Measurements from ENCODE around the gene TATDN2.

The TATDN2 gene

DNA sequence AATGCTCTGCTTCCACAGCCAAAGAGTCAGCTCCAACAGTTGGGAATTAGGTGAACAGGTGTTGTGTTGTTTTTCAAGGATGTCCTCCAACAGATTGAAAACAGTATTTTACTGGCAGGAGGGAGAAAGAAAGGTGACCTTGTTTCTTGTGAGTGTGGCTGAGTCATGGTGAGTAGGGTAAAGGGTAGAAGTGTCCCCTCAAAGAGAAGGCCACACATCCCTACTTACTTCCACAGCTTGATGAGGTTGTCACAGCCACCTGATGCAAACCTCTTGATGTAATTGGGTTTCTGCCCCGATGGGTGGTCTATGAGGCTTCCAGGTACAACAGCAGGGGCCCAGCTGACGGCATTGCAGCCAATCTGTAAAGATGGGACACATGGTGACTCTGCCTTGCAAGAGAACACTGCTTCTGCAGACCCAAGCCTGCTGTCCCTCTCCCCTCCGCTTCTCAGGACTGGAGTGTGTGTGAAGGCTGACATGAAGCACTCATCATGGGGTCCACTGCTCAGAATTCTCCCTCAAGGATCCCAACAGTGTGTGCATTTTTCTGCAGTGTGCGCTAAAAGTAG, 57.2 kb downstream of the TATDN2 start:
- H3K27me3 ChIP-seq = no peaks in the 10 kb centered on the region
- H3K9me3 ChIP-seq (replicated peaks in 1 of 11) = no peaks in the 10 kb centered on the region
- H4K20me1 ChIP-seq = peaks cover 4 to 78% (median 52%) of the 10 kb centered on the region in 11 experiments; a peak in 19 of 22 replicates
- H3K4me3 ChIP-seq = no peak overlapping the region
- H3K4me1 ChIP-seq = peaks cover 17 to 31% (median 23%) of the 10 kb centered on the region in 10 experiments
- H3K27ac ChIP-seq = peak overlapping the region in 1 of 11 experiments; percentile 5; a peak in 1 of 22 replicates
- no peak overlapping the region for H3K4me2 ChIP-seq
- peaks cover 99 to 100% (median 100%) of the 10 kb centered on the region in 11 experiments for H3K36me3 ChIP-seq
- H3K9ac ChIP-seq = no peak overlapping the region
- no peak for TF ChIP-seq Cebpa-rat (IDR thresholded peaks at IDR 0.05)

DNA sequence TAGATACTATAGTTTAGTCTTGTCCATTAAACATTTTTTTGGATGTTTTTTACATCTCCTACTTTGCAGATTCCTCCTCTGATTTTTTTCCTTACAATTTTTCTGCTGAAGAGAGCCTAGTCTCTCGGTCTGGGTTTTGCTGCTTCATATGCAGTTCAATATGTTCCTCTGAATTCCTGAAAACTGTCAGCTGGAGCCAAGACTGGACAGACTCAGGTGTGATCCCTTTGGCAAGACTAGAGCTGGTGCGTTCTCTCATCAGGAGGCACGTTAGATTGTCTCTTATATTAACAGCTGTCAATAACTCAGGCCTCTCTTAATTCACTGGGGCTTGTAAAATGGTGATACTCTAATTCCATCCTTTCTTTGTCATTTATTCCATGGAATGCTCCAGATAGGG, 57.9 kb downstream of the TATDN2 start:
- TF ChIP-seq Cebpa-rat (IDR thresholded peaks at IDR 0.05) = no peak
- Histone ChIP-seq H3K4me1 (peaks cover 12 to 27% (median 21%) of the 10 kb centered on the region in 10 experiments), H3K36me3 (peaks cover 98 to 100% (median 100%) of the 10 kb centered on the region in 11 experiments), H3K9ac (no peak overlapping the region), H3K9me3 (replicated peaks in 1 of 11) (no peaks in the 10 kb centered on the region), H4K20me1 (peaks cover 4 to 76% (median 52%) of the 10 kb centered on the region in 11 experiments; a peak in 18 of 22 replicates), H3K27ac (no peak overlapping the region), H3K4me2 (no peak overlapping the region), H3K4me3 (no peak overlapping the region), H3K27me3 (no peaks in the 10 kb centered on the region)

DNA sequence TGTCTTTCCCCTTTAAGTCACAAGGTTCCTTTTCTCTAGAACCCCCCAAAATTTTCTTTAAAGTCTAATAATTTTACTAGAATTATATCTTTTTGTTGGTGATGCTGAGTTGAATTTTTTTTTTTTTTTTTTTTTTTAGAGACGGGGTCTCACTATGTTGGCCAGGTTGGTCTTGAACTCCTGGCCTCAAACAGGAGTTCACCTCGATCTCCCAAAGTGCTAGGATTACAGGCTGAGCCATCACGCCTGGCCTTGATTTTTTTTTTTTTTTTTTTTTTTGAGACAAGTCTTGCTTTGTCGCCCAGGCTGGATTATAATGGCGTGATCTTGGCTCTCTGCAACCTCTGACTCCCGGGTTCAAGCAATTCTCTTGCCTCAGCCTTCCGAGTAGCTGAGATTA, 60.4 kb downstream of the TATDN2 start:
- peaks cover 98 to 100% (median 100%) of the 10 kb centered on the region in 11 experiments for H3K36me3 ChIP-seq
- no peak for TF ChIP-seq Cebpa-rat (IDR thresholded peaks at IDR 0.05)

DNA sequence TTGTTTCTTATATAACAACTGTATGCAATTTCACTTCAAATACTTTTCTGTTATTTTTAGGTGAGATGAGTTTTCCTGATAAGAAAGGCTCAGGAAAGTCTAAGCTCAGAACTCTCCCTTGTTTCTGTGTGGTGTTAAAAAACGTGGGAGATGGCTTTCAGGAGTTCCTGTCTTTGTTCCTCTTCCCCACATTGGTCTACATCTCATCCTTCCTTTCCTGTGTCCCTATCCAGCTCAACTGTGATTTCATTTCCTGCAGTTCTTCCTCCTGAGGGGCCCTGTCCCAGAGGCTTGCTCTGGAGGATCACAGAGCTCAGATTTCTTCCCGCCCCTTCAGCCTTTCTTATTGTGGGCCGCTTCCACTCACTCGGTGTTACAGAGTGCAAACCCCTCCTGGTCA, 61.5 kb downstream of the TATDN2 start:
- peaks cover 4 to 75% (median 55%) of the 10 kb centered on the region in 11 experiments; a peak in 20 of 22 replicates for H4K20me1 ChIP-seq
- H3K4me3 ChIP-seq = no peak overlapping the region
- H3K27me3 ChIP-seq = no peaks in the 10 kb centered on the region
- peak overlapping the region in 10 of 11 experiments; percentile 11 to 76 (median 52); a peak in 18 of 22 replicates for H3K4me2 ChIP-seq
- peak overlapping the region in 9 of 11 experiments; percentile 24 to 56 (median 43); a peak in 15 of 22 replicates for H3K27ac ChIP-seq
- H3K9me3 ChIP-seq (replicated peaks in 1 of 11) = no peaks in the 10 kb centered on the region
- H3K4me1 ChIP-seq = peaks cover 7 to 22% (median 17%) of the 10 kb centered on the region in 10 experiments
- H3K36me3 ChIP-seq = peaks cover 98 to 100% (median 100%) of the 10 kb centered on the region in 11 experiments
- TF ChIP-seq Cebpa-rat (IDR thresholded peaks at IDR 0.05) = no peak
- H3K9ac ChIP-seq = peak overlapping the region in 10 of 11 experiments; percentile 10 to 65 (median 42); a peak in 14 of 22 replicates

More for the DNA sequence above, 60.4 kb downstream of the TATDN2 start:
- Histone ChIP-seq H3K4me2 (peak overlapping the region in 2 of 11 experiments; percentile 56 to 76; a peak in 1 of 22 replicates), H3K27me3 (no peaks in the 10 kb centered on the region), H3K4me1 (peaks cover 7 to 22% (median 17%) of the 10 kb centered on the region in 10 experiments), H4K20me1 (peaks cover 4 to 76% (median 57%) of the 10 kb centered on the region in 11 experiments; a peak in 20 of 22 replicates), H3K9me3 (replicated peaks in 1 of 11) (no peaks in the 10 kb centered on the region), H3K27ac (no peak overlapping the region), H3K4me3 (no peak overlapping the region), H3K9ac (no peak overlapping the region)

GRCh38 chr3:10310578-10310977, 62.3 kb downstream of the TATDN2 start:
- peaks cover 4 to 74% (median 51%) of the 10 kb centered on the region in 11 experiments; a peak in 20 of 22 replicates for H4K20me1 ChIP-seq
- H3K36me3 ChIP-seq = peaks cover 97 to 100% (median 98%) of the 10 kb centered on the region in 11 experiments
- H3K4me3 ChIP-seq = no peak overlapping the region
- peak overlapping the region in 4 of 11 experiments; percentile 65 to 76 (median 66); a peak in 5 of 22 replicates for H3K4me2 ChIP-seq
- no peaks in the 10 kb centered on the region for H3K27me3 ChIP-seq
- H3K9ac ChIP-seq = peak overlapping the region in 2 of 11 experiments; percentile 47 to 52; a peak in 2 of 22 replicates
- no peak for TF ChIP-seq Cebpa-rat (IDR thresholded peaks at IDR 0.05)
- peak overlapping the region in 4 of 11 experiments; percentile 12 to 56 (median 40); a peak in 5 of 22 replicates for H3K27ac ChIP-seq
- H3K9me3 ChIP-seq (replicated peaks in 1 of 11) = no peaks in the 10 kb centered on the region
- H3K4me1 ChIP-seq = peaks cover 7 to 22% (median 17%) of the 10 kb centered on the region in 10 experiments

DNA sequence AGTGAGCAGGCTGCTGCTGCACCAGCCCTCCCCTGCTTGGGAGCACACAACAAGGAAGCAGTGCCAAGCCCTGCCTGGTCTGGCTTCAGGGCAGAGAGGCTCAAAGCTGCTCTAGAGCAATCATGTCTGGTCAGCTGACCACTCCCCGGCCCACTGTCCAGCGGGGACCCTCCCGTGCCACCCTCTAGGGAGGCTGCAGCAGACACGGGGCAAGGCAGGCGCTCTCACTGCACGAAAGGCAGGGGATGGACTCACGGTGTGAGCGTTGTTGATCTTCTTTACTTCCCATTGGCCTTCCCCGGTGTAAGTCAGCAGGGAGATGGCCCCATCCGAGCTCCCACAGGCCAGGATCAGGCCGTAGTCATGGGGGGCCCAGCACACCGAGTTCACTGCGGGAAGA, 63.5 kb downstream of the TATDN2 start:
- Histone ChIP-seq H3K4me2 (no peak overlapping the region), H3K9me3 (replicated peaks in 1 of 11) (no peaks in the 10 kb centered on the region), H3K9ac (no peak overlapping the region), H3K4me3 (no peak overlapping the region), H3K36me3 (peaks cover 97 to 100% (median 98%) of the 10 kb centered on the region in 11 experiments), H3K27ac (no peak overlapping the region), H4K20me1 (peaks cover 6 to 74% (median 59%) of the 10 kb centered on the region in 11 experiments; a peak in 19 of 22 replicates), H3K27me3 (no peaks in the 10 kb centered on the region), H3K4me1 (peaks cover 7 to 22% (median 17%) of the 10 kb centered on the region in 10 experiments)
- no peak for TF ChIP-seq Cebpa-rat (IDR thresholded peaks at IDR 0.05)

GRCh38 chr3:10312391-10312790, 64.1 kb downstream of the TATDN2 start:
- H3K4me1 ChIP-seq = peaks cover 7 to 22% (median 17%) of the 10 kb centered on the region in 10 experiments
- H4K20me1 ChIP-seq = peaks cover 6 to 77% (median 66%) of the 10 kb centered on the region in 11 experiments; a peak in 19 of 22 replicates
- no peak overlapping the region for H3K4me3 ChIP-seq
- no peak overlapping the region for H3K4me2 ChIP-seq
- H3K9me3 ChIP-seq (replicated peaks in 1 of 11) = no peaks in the 10 kb centered on the region
- TF ChIP-seq Cebpa-rat (IDR thresholded peaks at IDR 0.05) = no peak
- no peak overlapping the region for H3K9ac ChIP-seq
- H3K27me3 ChIP-seq = no peaks in the 10 kb centered on the region
- peaks cover 97 to 100% (median 98%) of the 10 kb centered on the region in 11 experiments for H3K36me3 ChIP-seq
- H3K27ac ChIP-seq = no peak overlapping the region

- Histone ChIP-seq H3K9me3 (replicated peaks in 1 of 11) (no peaks in the 10 kb centered on the region), H3K4me1 (peaks cover 9 to 23% (median 17%) of the 10 kb centered on the region in 10 experiments), H4K20me1 (peaks cover 7 to 79% (median 70%) of the 10 kb centered on the region in 11 experiments; a peak in 20 of 22 replicates), H3K9ac (no peak overlapping the region), H3K27me3 (no peaks in the 10 kb centered on the region), H3K4me2 (no peak overlapping the region), H3K27ac (no peak overlapping the region), H3K4me3 (no peak overlapping the region), H3K36me3 (peaks cover 97 to 100% (median 98%) of the 10 kb centered on the region in 11 experiments)
- TF ChIP-seq Cebpa-rat (IDR thresholded peaks at IDR 0.05) = no peak
These were observed 64.6 kb downstream of the TATDN2 start for GRCh38 chr3:10312861-10313260.

- Histone ChIP-seq H3K4me1 (peaks cover 14 to 26% (median 22%) of the 10 kb centered on the region in 10 experiments), H3K27me3 (no peaks in the 10 kb centered on the region), H3K9me3 (replicated peaks in 1 of 11) (no peaks in the 10 kb centered on the region), H3K9ac (no peak overlapping the region), H3K4me2 (no peak overlapping the region), H3K27ac (no peak overlapping the region), H3K4me3 (no peak overlapping the region), H3K36me3 (peaks cover 85 to 92% (median 90%) of the 10 kb centered on the region in 11 experiments), H4K20me1 (peaks cover 15 to 90% (median 84%) of the 10 kb centered on the region in 11 experiments; a peak in 21 of 22 replicates)
- TF ChIP-seq Cebpa-rat (IDR thresholded peaks at IDR 0.05) = no peak
These were observed 66.8 kb downstream of the TATDN2 start for GRCh38 chr3:10315101-10315500.

Measured in BLaER1 treated with 17β-estradiol and CSF1 and Interleukin-3, amounts not matched to agents 10 nM and 100 nM (cell line).